ENCODE results near the gene PMVK. TPM values are rescaled to one million over a fixed set of nuclear protein-coding genes. Genes with fewer than 3 reads are reported as not detected.

The PMVK gene
- total and polyA plus RNA-seq, 2 of the 4 experiments (the other 2 are of a cell fraction): 9.0 to 28.1 TPM

DNA sequence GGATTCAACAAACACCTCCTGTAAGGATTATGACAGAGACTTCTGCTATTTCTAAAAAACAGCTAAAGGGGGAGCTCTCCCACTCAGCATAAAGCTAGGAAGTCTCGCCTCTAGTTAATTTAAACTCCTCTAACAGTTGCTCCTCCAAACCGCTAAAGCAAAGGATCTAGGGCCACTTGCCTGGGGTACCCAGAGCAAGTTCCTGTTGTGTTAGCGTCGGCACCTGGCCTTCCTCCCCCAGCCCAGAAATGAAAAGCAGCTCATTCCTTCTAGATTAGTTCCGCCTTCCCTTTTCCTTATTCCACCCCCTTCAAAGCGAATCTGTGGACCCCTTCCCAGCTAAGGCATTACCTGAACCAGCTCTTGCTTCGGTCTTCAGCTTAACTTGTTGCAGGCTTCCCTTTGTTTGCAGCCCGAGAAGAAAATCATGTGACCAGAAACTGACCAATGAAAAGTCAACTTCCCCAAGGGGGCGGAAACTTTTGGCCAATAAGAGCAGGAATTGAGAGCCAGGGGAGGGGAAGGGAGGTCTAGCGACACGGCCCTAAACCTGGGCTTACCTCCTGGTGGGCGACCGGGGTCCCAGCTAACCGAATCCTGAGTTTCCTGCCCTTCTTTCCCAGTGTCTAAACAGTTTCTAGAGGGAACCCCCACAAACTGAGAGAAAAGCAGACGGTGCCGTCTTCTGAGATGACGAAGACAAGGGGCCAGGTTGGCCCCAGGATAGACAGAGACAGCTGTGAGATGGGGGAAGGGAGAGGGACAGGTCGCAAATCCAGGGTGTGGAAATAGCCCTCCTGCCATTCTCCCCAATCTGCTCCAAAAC lies 19.4 kb upstream of the PMVK start, which contains the start of gene PBXIP1:
Gene PBXIP1 (minus strand): TSS at position 382 of the 826 bp plus-strand sequence. CDS start 2,378 bp downstream, outside the sequence.
- H2AFZ ChIP-seq (replicated peaks; ENCODE audit: low read length, poor library complexity): peak within 1 kb of the TSS; percentile 86
- H2BK120ac ChIP-seq (ENCODE audit: low read depth, low read length): no peak within 1 kb of the TSS
- H3K27me3 ChIP-seq (ENCODE audit: control insufficient read depth, insufficient read depth, low read length): no peaks in the 10 kb centered on the region
- DNase-seq (peak; percentile 87), ATAC-seq (ENCODE audit: low read depth) (peak; percentile 84)
- peak within 1 kb of the TSS; percentile 33; the same call in 1 of the 2 replicates for H4K91ac ChIP-seq (ENCODE audit: insufficient read depth, low read depth, low read length)
- no peak within 1 kb of the TSS for H3K18ac ChIP-seq (ENCODE audit: low read depth, low read length)
- H2BK20ac ChIP-seq (ENCODE audit: low read depth, low read length): no peak within 1 kb of the TSS
- peak within 1 kb of the TSS; percentile 20 for H3K14ac ChIP-seq (replicated peaks; ENCODE audit: low read depth, low read length)
- peak within 1 kb of the TSS; percentile 26 for H3K23ac ChIP-seq (ENCODE audit: low read depth, low read length)
- H4K8ac ChIP-seq (ENCODE audit: low read depth in 2 of 2, low read length in 2 of 2): peak within 1 kb of the TSS; percentile 71 to 85
- peaks cover 15% of the 10 kb centered on the region for H3K4me1 ChIP-seq (ENCODE audit: control insufficient read depth, insufficient read depth, low read length)
- peak within 1 kb of the TSS; percentile 35; the same call in 1 of the 2 replicates for H2AK5ac ChIP-seq (ENCODE audit: low read depth, low read length)
- H3K56ac ChIP-seq (ENCODE audit: extremely low read depth, insufficient read depth, low read length): peak within 1 kb of the TSS; percentile 45; the same call in 1 of the 2 replicates
- dilution Hi-C loops (cut with HindIII; ENCODE audit: low sequenced_read_pairs, unreplicated experiment) (no loop called here), in situ Hi-C loops (cut with MboI; ENCODE audit: low sequenced_read_pairs) (loop anchor here (10.0 kb wide), 1 partner anchor 99 kb away; the partner anchor contains the start of gene ADAM15), intact Hi-C loops (cut with micrococcal nuclease) (loop anchor here (1.0 to 5.0 kb wide), 2 partner anchors 61 to 106 kb away; partner anchors contain the start of gene EFNA4)
- BruUV-seq (replicated peaks): no TSS peak
- peak within 1 kb of the TSS; percentile 81 for H3K9ac ChIP-seq (ENCODE audit: low read depth, low read length)
- no peaks in the 10 kb centered on the region for H3K9me3 ChIP-seq (ENCODE audit: control insufficient read depth, insufficient read depth, low read length)
- peak within 1 kb of the TSS; percentile 59 for H3K4me3 ChIP-seq (ENCODE audit: insufficient read depth, low read depth, low read length)
- H3K79me1 ChIP-seq (ENCODE audit: low read depth in 1 of 2, low read length in 2 of 2): peaks cover 15 to 55% of the 10 kb centered on the region in 2 experiments; a peak in 3 of 4 replicates
- peak within 1 kb of the TSS; percentile 73 for H3K4ac ChIP-seq (ENCODE audit: low read depth, low read length)
- WGBS, 2 experiments (ENCODE audit: extremely low coverage in 2 of 2, insufficient read length in 1 of 2): 0% methylated on average over 4 of the region's 18 CpGs; no CpG with 5 or more reads in 1 of the 2 experiments
- H3K36me3 ChIP-seq (ENCODE audit: control insufficient read depth, insufficient read depth, low read length): peaks cover 15% of the 10 kb centered on the region
- peak within 1 kb of the TSS; percentile 10 for H2BK5ac ChIP-seq (ENCODE audit: low read depth, low read length, poor library complexity, severe bottlenecking)
- H2BK15ac ChIP-seq (ENCODE audit: low read depth, low read length): no peak within 1 kb of the TSS; the same call in 2 of the 3 replicates
- peak within 1 kb of the TSS; percentile 81 for H2AK9ac ChIP-seq (replicated peaks; ENCODE audit: low read depth, low read length, poor library complexity)
- H4K20me1 ChIP-seq (ENCODE audit: insufficient read depth, low read length): peaks cover 17% of the 10 kb centered on the region
- H3K9me1 ChIP-seq (ENCODE audit: insufficient read depth, low read length): peaks cover 9% of the 10 kb centered on the region
- ChIA-PET CTCF (interaction anchor here (0.7 to 1.5 kb wide), 8 partner anchors 8 to 409 kb away, joined by 3 to 7 read pairs (median 3); partner anchors contain the start of genes KRTCAP2 and PMVK), POLR2A (ENCODE audit: unreplicated experiment) (interaction anchor here (0.8 to 1.2 kb wide), 5 partner anchors 14 to 103 kb away, joined by 3 to 7 read pairs (median 4); partner anchors contain the start of gene PMVK)
- H3K4me2 ChIP-seq (ENCODE audit: low read depth, low read length): peak within 1 kb of the TSS; percentile 92
- peak within 1 kb of the TSS; percentile 72 for H3K27ac ChIP-seq (ENCODE audit: insufficient read depth, low read length)
- peak within 1 kb of the TSS; percentile 70 for H4K5ac ChIP-seq (ENCODE audit: low read depth, low read length)
- no peak for TF ChIP-seq FOS (IDR thresholded peaks at IDR 0.05; ENCODE audit: low read depth, low read length)
- TF ChIP-seq CEBPB (IDR thresholded peaks at IDR 0.05; ENCODE audit: low read depth, low read length): no peak
- TF ChIP-seq, protein P1, sequence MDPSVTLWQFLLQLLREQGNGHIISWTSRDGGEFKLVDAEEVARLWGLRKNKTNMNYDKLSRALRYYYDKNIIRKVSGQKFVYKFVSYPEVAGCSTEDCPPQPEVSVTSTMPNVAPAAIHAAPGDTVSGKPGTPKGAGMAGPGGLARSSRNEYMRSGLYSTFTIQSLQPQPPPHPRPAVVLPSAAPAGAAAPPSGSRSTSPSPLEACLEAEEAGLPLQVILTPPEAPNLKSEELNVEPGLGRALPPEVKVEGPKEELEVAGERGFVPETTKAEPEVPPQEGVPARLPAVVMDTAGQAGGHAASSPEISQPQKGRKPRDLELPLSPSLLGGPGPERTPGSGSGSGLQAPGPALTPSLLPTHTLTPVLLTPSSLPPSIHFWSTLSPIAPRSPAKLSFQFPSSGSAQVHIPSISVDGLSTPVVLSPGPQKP (IDR thresholded peaks at IDR 0.05; ENCODE audit: borderline replicate concordance, low read depth, low read length): no peak
- no peak for TF ChIP-seq RCOR1 (IDR thresholded peaks at IDR 0.05; ENCODE audit: insufficient replicate concordance, low read length)
- TF ChIP-seq MXI1 (IDR thresholded peaks at IDR 0.05; ENCODE audit: borderline replicate concordance, low read depth, low read length): no peak
- peak; percentile 42 for TF ChIP-seq RAD21 (IDR thresholded peaks at IDR 0.05; ENCODE audit: low read length)
- no peak for TF ChIP-seq NFE2L2 (IDR thresholded peaks at IDR 0.05; ENCODE audit: low read depth, low read length)
- no peak for TF ChIP-seq RFX5 (IDR thresholded peaks at IDR 0.05; ENCODE audit: low read depth, low read length)
- TF ChIP-seq POLR2A (IDR thresholded peaks at IDR 0.05; ENCODE audit: low read depth, low read length): peak; percentile 37; the same call in 1 of the 2 replicates
- TF ChIP-seq SMC3 (IDR thresholded peaks at IDR 0.05; ENCODE audit: low read depth, low read length): no peak; the same call in 1 of the 2 replicates
- TF ChIP-seq, protein P2, sequence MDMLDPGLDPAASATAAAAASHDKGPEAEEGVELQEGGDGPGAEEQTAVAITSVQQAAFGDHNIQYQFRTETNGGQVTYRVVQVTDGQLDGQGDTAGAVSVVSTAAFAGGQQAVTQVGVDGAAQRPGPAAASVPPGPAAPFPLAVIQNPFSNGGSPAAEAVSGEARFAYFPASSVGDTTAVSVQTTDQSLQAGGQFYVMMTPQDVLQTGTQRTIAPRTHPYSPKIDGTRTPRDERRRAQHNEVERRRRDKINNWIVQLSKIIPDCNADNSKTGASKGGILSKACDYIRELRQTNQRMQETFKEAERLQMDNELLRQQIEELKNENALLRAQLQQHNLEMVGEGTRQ (IDR thresholded peaks at IDR 0.05; ENCODE audit: low read depth, low read length): peak; percentile 82
- no peak for TF ChIP-seq MAFK (IDR thresholded peaks at IDR 0.05; ENCODE audit: low read depth, low read length)
- TF ChIP-seq MAZ (IDR thresholded peaks at IDR 0.05; ENCODE audit: borderline replicate concordance, low read depth, low read length): no peak
- no peak for TF ChIP-seq CHD1 (IDR thresholded peaks at IDR 0.05; ENCODE audit: low read depth, low read length)

Measured in IMR-90 (cell line).